IPS-18c (cell line): ENCODE results near the gene CCL8.
"Not testable (repeated sequence)": the region's sequence is repeated elsewhere in the genome, so short reads cannot be mapped to it uniquely, and the experiment has no call there.

Source experiments
- H3K4me3 ChIP-seq: 2 replicates; pipeline ENCODE4 v1.7.0; 2013; ENCODE audit warnings: low read depth, mild to moderate bottlenecking, low read length, moderate library complexity; ENCODE audit not compliant: insufficient read depth
- H3K9me3 ChIP-seq: one replicate; pipeline ENCODE4 v1.6.1; 2013; ENCODE audit warnings: mild to moderate bottlenecking, low read length, moderate library complexity; ENCODE audit not compliant: control insufficient read depth, insufficient read depth

CCL8 gene

DNA sequence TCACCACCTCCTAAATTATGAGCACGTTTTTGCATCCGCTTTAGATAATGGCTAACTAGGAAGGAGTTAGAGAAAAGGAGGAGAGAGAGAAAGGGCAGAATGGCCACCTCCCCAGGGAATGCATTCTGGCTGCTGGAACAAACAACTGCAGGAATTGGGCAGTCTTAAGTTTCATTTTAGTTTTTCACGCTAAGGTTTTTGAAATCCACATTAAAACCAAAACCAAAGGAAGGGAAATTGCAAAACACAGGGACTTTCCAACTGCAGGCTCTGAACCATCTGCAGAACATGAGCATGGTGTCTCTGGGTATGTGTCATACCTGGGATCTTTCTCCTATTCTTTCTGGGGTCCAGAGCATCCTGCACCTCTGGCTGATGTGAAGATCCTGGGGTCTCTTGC is 12.1 kb upstream of the CCL8 start:
- no peaks in the 10 kb centered on the region for H3K9me3 ChIP-seq

GRCh38 chr17:34308371-34308770 is 10.9 kb upstream of the CCL8 start:
- Histone ChIP-seq H3K9me3 (no peaks in the 10 kb centered on the region), H3K4me3 (no peak overlapping the region)

More for the DNA sequence above, 12.1 kb upstream of the CCL8 start:
- H3K4me3 ChIP-seq, result no peak overlapping the region

DNA sequence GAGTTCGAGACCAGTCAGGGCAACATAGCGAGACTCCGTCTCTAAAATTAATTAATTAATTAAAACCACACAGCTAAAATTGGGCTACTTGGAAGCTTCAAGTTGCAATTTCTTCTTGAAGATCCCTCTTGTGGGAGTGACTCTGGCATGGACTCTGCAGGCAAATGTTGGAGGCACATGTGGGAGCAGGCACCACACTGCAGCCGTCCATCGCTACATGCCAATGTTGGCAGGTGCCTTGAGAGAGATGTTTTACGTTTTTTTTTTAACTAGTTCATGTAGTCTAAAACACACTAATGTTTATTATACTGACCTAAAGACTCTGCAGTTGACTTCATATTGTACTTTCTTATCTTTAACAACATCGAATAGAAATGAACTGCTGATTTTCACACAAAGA is 7.9 kb upstream of the CCL8 start:
- H3K4me3 ChIP-seq, result no peak overlapping the region
- H3K9me3 ChIP-seq, result no peaks in the 10 kb centered on the region

DNA sequence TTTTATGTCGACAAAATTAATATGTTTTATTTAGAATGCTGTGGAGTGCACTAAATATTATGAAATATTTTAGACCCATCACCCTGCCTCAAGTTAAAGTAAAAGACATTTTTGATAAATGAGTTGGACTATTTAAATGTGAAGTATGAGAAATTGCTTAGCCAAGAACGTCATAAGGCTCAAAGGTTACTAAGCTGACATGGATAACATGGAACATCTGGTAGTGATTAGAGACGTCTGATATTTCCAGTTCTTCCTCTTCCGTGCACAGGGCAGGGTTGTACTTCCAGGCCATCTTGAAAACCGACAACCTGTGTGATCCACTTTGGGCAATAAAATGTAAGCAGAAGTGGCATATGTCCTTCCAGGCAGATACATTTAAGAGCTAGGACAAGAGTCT is 7.2 kb upstream of the CCL8 start:
- Histone ChIP-seq H3K9me3 (no peaks in the 10 kb centered on the region), H3K4me3 (no peak overlapping the region)

GRCh38 chr17:34313164-34313563 is 6.1 kb upstream of the CCL8 start:
- Histone ChIP-seq H3K9me3 (no peaks in the 10 kb centered on the region), H3K4me3 (no peak overlapping the region)

DNA sequence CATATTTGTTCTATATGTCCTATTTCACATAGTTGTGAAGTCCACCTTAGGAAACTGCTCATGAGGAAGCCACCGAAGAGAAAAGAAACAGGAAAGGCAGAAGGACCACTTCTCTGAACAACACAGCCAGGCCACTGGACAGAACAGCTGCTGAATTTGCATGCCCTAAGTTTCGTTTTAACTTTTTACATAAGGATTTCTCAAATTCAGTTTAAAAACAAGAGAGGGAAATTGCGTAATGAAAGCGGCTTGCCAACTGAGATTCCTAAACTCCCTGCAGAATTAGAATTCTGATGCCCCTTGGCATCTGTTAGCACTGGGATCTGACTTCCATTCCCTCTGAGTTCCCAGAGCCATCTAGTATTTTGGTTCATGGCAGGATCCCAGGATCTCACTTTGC is 5.0 kb upstream of the CCL8 start:
- Histone ChIP-seq H3K4me3 (no peak overlapping the region), H3K9me3 (no peaks in the 10 kb centered on the region)

DNA sequence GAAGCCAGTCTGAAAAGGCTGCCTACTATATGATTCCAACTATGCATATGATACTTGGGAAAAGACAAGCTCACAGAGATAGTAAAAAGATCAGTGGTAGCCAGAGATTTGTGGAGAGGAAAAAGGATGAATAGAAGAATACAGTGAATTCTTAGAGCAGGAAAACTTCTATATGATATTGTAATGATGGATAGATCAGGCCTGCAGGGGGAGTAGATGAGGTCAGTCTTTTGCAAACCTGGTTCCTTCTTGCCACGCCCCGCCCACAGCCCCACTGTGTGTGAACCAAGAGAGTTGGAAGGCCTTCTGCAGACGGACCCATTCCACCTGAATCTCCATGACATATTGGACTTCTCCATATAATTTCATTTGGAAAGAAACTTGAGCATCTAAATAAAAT is 761 bp upstream of the CCL8 start:
- Histone ChIP-seq H3K4me3 (no peak overlapping the region), H3K9me3 (no peaks in the 10 kb centered on the region)

GRCh38 chr17:34321964-34322363 is 2.7 kb downstream of the CCL8 start:
- no peak overlapping the region for H3K4me3 ChIP-seq
- H3K9me3 ChIP-seq, result no peaks in the 10 kb centered on the region

- H3K9me3 ChIP-seq, H3K4me3 ChIP-seq: not testable (repeated sequence)
Observed at GRCh38 chr17:34327580-34327979, 8.3 kb downstream of the CCL8 start.

- no peaks in the 10 kb centered on the region for H3K9me3 ChIP-seq
Observed at GRCh38 chr17:34337701-34338100, 18.5 kb downstream of the CCL8 start.

GRCh38 chr17:34339138-34339770 is 20.0 kb downstream of the CCL8 start:
- Histone ChIP-seq H3K9me3 (no peaks in the 10 kb centered on the region), H3K4me3 (no peak overlapping the region)

More at GRCh38 chr17:34337701-34338100, 18.5 kb downstream of the CCL8 start:
- no peak overlapping the region for H3K4me3 ChIP-seq

- no peak overlapping the region for H3K4me3 ChIP-seq
- no peaks in the 10 kb centered on the region for H3K9me3 ChIP-seq
Observed at GRCh38 chr17:34341916-34342315, 22.7 kb downstream of the CCL8 start.

DNA sequence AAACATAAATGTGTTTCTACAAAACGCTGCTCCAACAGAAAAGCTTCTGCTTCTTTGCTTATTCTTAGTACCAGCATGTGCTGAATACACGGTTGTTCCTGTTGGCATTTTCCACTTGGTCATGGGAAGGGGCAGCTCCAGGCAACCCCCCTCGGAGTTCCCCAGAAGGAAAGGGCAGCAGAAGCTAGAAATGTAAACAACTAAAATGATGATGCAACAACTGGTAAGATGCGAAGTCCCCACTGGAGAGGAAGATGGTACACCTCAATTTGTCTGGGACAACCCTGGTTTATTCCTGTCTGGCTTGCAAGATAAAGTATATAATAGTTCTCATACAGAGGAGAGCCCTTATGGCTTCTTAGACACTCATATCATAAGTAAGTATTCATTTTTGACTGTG is 27.8 kb downstream of the CCL8 start:
- H3K9me3 ChIP-seq, result no peaks in the 10 kb centered on the region
- no peak overlapping the region for H3K4me3 ChIP-seq

DNA sequence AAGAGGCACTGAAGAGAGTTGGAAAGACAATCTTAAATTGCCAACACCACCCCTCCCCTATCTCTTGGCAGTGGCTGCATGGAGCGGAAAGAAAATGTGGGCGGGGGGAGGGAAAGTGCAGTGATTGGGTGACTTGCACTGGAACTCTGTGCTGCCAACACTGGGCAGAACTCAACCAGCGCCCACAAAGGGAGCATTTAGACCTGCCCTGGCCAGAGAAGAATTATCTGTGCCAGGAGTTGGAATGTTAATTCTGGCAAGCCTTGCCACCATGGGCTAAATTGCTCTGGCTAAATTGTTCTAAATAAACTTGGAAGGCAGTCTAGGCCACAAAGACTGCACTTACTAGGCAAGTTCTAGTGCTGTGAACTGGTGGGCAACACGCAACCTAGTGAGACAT is 30.5 kb downstream of the CCL8 start:
- Histone ChIP-seq H3K9me3 (no peaks in the 10 kb centered on the region), H3K4me3 (no peak overlapping the region)

GRCh38 chr17:34351096-34351495 is 31.9 kb downstream of the CCL8 start:
- no peaks in the 10 kb centered on the region for H3K9me3 ChIP-seq
- no peak overlapping the region for H3K4me3 ChIP-seq

DNA sequence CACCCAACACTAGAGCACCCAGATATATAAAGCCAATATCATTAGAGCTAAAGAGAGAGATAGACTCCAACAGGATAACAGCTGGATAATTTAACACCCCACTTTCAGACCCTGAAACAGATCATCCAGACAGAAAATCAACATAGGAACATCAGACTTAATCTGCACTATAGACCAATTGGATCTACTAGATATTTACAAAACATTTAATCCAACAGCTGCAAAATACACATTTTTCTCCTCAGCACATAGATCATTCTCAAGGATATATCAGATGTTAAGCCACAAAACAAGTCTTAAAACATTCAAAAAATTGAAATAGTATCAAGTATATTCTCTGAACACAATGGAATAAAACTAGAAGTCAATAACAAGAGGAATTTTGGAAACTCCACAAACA is 33.0 kb downstream of the CCL8 start:
- H3K9me3 ChIP-seq, result no peaks in the 10 kb centered on the region
- H3K4me3 ChIP-seq, result no peak overlapping the region

DNA sequence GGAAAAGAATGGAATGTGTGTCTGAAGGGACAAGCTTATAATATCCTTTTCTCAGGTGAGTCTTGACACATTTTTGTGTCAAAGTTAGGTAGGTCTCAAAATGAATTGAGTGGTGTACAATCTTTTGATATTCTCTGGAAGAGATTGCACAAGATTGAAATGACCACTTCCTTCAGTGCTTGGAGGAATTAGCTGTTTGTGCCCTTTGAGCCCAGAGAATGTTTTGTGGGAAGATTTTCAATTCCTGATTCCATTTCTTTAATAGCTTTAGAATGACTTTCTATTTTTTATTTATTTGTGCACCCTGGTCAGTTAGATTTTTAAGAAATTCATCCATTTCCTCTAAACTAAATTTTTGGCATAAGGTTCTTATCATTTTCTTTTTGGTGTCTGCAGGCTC is 35.4 kb downstream of the CCL8 start:
- no peaks in the 10 kb centered on the region for H3K9me3 ChIP-seq
- H3K4me3 ChIP-seq, result no peak overlapping the region

DNA sequence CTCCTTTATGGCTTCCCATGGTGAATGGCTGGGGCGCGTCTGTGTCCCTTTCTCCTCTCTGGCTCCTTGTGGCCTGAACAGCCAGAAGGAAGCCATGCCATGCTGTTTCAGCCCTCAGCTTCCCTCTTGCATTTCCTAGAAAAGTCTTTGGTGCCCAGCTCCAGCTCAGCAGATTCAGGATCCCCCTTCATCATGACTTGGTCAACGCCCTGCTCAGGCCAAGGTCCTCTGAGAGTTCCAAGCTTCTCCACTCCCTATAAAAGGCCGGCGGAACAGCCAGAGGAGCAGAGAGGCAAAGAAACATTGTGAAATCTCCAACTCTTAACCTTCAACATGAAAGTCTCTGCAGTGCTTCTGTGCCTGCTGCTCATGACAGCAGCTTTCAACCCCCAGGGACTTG is 37.0 kb downstream of the CCL8 start, which contains the start of gene CCL13:
CCL13 (plus strand) TSS at position 287 of the 400 bp plus-strand sequence; CDS start at position 334, 47 bp downstream.
- no peaks in the 10 kb centered on the region for H3K9me3 ChIP-seq
- H3K4me3 ChIP-seq, result no peak within 1 kb of the TSS

GRCh38 chr17:34357398-34357797 is 38.2 kb downstream of the CCL8 start:
- Histone ChIP-seq H3K9me3 (no peaks in the 10 kb centered on the region), H3K4me3 (no peak overlapping the region)
